ENCODE data around the gene LATS2.
A peak's percentile ranks its signal among the peaks of the same experiment; 100 is the strongest.
"Not testable (repeated sequence)": the region's sequence is repeated elsewhere in the genome, so short reads cannot be mapped to it uniquely, and the experiment has no call there.

LATS2 gene

DNA sequence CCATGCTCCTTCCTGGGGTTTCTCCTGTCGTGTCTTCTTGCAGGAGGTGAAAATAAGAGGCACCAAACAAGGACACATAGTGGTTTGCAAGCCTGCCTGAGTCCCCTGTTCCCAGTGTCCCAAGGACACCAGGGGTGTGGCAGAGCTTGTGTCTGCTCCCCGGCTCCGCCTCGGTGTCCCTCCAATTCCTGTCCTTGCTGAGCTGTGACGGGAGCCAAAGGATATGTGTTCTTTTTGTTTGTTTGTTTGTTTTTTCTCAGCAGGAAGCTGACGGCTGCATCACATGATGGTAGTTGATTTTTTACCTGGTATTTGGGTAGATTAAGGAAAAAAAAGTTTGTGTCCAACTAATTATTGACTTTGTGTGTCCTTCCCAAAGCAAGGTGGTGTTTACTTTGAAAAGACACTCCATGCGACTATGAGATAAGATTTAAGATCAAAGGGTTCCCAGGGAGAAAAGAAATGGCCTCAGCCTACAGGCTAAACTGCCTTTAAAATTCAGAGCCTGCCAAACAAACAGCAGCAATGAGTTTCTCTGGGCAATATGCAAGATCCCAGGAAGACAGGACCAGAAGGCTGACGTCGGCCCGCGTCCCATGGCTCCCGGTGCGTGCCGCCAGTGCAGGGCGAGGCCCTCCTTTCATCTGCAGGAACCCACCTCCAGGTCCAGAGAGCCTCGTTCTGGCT is 108.0 kb downstream of the LATS2 start:
- no peak for DNase-seq

DNA sequence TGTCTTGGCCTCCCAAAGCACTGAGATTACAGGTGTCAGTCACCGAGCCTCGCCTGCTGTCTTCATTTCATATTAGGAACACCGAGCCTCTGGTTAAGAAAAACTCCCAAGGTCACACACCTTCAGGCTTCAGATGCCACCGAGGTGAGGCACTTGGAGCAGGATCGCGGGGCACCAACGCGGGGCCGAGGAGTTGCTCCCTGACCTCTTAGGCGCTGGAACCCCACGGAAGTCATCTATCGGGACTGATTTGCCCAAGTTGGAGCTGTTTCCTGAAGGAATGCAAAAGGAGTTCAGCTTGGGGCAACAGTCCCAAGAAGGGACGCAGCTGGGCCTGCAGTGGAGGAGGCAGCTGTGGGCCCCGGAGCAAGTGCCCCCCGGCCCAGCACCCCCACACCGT is 108.5 kb downstream of the LATS2 start:
- no peak for DNase-seq

DNA sequence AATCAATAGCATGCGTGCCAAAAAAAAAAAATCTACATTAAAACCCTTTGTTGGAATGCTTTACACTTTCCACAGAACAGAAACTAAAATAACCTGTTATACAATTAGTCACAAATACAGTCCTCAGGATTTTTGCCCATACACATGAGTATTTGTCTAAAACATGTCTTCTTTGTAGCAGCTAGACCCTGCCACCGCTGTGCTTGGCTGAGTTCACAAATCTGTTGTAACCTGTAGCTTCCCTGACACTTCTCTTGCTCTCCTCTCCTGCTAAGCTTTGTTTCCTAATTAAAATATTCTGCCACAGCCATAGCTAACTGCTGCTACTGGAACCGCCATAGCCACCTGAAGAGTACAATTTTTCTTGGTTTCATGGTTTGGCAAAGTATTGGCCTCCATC is 113.4 kb downstream of the LATS2 start:
- DNase-seq: not testable (repeated sequence)

DNA sequence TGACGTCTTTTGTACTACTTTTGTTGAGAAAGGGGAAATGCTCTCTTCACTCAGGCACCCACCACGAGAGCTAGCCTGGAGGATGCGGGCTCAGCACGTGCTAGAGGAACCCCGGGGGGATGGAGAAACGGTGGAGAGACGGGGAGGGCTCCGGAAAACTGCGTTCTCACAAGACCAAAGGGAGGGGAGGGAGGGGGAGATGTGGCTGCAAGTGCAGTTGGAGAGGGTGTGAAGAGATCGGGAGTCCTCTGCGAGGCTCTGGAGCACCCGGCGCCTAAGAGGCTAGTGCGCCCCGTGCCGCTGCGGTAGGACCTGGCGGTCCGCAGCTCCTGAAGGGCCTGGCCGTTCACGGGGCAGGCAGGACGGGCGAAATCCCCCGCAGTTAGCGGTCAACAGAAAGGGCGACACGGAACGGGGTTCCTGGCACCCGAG is 115.4 kb downstream of the LATS2 start:
- peak; percentile 22 for DNase-seq

DNA sequence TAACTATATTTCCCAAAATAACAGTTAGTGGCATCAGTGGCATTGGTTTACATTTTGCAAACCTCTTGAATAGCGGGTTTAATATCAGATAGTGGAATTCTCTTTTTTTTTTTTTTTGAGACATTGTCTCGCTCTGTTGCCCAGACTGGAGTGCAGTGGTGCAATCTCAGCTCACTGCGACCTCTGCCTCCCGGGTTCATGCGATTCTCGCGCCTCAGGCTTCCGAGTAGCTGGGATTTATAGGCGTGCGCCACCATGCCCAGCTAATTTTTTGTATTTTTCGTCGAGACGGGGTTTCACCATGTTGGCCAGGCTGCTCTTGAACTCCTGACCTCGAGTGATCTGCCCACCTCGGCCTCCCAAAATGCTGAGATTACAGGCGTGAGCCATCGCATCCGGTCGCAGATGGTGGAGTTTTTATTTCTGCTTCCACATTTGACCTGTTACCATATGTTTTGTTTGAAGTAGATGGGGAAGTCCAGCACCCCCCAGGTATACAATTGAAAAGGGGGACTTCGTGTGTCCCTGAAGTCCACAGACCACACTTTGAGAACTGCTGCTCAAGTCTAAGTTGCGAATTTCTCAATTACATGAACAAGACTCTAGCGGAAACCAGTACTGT is 118.3 kb downstream of the LATS2 start:
- DNase-seq: no peak

DNA sequence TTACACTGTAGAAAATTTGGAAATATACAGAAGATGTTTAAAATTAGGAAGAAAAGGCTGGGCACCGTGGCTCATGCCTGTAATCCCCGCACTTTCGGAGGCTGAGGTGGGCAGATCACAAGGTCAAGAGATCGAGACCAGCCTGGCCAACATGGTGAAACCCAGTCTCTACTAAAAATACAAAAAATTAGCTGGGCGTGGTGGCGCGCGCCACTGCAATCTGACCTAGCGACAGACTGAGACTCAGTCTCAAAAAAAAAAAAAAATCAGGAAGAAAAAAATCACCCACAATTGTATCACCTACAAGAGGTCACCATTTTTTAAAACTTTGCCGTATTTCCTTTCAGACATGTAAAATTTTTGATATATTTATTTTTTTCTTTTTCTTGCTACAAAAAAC is 120.9 kb downstream of the LATS2 start:
- not testable (repeated sequence) for DNase-seq

DNA sequence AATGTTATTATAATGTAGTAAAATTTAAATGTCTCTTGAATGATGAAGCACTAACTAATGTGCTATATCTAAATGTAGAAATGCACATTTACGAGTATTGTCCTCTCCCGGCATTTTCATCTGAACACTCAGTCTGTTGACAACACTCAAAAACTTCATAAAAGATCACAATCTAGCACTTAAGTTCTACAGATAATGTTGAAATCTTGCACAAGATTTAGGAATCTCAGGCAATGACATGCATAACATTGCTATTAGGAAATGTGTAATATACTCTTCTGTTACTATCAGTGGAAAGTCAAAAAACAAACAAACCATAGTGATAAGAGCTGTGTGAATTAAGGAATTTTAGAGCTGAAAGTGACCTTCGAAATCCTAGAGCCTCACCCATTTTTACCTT is 121.3 kb downstream of the LATS2 start:
- DNase-seq: no peak

DNA sequence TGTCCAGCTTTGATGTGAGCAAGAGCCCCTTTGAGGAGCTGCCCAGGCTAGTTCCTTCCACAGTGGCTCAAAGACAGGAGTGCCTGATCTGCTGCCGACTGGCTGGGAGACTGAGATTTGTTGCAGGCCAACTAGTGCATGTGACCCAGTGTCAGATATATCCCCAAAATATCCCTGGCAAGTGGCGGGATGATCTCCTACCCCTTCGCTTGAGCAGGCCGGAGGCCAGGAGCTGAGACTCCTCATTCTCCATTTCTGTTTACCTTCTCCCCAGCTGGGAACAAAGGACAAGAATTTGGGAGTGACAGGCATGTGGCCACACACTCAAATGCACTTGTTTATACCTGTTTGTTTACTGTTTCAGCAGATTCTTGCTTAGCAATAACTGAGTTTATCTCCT is 121.7 kb downstream of the LATS2 start:
- no peak for DNase-seq

DNA sequence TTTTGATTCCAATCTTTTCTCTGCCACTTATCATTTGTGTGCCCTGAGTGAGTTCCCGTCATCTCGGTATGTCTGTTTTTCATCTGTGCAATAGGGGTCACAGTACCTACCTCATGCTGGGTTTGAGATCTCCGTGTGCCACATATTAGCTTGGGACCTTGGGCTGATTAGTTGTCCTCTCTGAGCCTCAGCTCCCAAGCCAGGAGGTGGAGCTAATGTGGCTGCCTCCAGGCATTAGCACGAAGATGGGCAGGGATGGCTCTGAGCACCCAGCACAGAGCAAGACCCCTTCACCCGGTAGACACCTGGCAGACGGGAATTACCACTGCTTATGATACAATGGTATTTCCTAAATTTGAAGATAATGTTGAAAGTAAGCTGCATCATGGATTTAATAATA is 123.1 kb downstream of the LATS2 start:
- no peak for DNase-seq

DNA sequence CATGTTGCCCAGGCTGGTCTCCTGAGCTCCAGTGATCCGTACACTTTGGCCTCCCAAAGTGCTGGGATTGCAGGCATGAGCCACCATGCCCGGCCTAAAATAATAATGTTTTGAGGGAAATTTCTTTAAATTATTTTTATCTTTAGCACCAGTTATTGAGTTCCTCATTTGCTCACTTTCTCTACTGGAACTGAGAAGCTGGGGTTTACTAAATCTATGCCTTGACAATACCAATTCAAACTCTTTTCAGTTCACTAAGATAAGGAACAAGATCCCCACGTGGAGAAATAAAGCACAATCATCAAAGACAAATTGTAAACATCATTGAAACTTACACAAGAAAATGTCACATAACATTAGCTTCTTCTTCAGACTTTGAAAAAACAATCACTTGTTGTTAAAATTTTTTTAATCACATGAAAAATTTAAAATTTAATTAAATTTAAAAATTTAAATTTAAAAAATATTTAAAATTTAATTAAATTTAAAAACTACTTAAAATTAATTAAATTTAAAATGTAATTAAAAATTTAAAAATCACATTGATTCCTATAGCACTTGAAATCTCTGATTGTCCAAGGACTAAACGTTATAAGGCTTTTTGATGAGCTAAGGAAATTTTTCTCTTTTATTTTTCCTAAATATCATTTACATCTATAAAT is 133.7 kb downstream of the LATS2 start:
- DNase-seq: no peak

DNA sequence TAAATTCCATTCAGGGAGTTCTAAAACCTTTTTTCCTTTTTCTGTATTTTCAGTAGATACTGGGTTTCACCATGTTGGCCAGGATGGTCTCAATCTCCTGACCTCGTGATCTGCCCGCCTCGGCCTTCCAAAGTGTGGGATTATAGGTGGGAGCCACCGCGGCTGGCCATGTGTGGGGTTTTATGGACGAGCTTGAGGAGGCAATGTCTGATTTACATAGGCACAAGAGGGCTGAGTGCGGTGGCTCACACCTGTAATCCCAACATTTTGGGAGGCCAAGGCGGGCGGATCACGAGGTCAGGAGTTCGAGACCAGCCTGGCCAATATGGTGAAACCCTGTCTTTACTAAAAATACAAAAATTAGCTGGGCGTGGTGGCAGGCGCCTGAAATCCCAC is 136.0 kb downstream of the LATS2 start:
- DNase-seq: not testable (repeated sequence)

DNA sequence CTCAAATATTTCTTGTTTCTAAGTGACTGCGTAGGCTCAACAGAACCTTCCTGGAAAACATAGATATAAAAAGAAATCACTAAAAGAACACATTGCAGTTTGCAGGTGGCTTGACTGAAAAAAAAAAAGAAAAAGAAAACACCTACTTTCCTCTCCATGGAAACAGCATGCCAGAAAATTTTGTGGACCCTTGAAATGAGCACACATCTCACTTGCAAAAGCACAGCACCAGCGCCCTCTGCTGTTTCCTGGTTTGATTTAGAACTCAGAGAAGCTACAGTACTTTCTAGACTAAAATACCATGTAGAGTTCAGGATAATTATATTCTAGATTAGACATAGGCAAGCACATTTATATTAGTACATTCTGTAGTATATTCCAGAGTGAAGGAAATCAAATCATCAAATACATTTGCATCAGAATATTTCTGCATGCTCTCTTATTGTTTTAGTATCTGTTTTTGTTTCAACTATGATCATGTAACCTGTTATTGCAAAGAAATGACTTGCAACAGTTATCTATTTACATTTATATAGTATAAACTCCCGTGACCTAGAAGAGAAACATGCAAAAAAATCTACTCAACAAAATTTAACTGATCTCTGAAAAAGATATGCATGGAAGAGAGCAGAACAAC is 136.5 kb downstream of the LATS2 start:
- DNase-seq: peak; percentile 60

DNA sequence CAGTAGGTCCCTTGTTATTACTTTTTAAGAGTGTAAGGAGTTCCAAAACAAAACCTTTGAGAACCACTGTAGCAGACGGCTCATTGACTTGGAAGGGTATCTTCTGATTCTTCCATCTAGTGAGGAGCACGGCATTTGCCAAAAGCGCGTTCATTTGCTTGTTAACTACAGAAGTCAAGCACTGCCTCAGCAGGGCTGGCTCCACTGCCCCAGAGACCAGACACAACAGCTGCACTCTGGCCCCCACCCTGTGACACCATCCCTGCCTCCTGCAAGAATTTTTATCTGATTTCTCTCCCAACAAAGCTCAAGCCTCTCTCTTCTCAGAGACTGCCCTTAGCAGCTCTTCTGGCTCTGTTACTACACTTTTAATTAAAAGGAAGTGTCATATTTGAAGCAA is 138.1 kb downstream of the LATS2 start:
- no peak for DNase-seq

All from inflammatory macrophage treated with lipopolysaccharide for 4 hours (primary cell).